Osteoblast (primary cell): ENCODE measurements around the gene RUNDC1. TPM values are rescaled to one million over a fixed set of nuclear protein-coding genes. Genes with fewer than 3 reads are reported as not detected.

Experiments used
- DNase-seq: peaks from one replicate; pipeline ENCODE4 v3.0.0; 2011; ENCODE audit warnings: low spot score, mixed read lengths; ENCODE audit not compliant: insufficient read length; ENCODE audit errors: missing footprints
- H2AFZ ChIP-seq: 2 replicates; pipeline ENCODE4 v1.6.0; 2011; ENCODE audit warnings: mild to moderate bottlenecking, low read length
- H3K27ac ChIP-seq: 2 replicates; pipeline ENCODE4 v1.5.1; 2011; ENCODE audit warnings: mild to moderate bottlenecking, low read depth, low read length, moderate library complexity
- H3K27me3 ChIP-seq: 2 replicates; pipeline ENCODE4 v1.6.0; 2012; ENCODE audit warnings: mild to moderate bottlenecking, control low read depth, inconsistent platforms, low read length, moderate library complexity; ENCODE audit not compliant: insufficient read depth
- H3K36me3 ChIP-seq: 2 replicates; pipeline ENCODE4 v1.5.1; 2011; ENCODE audit warnings: mild to moderate bottlenecking, low read length, control low read depth, moderate library complexity; ENCODE audit not compliant: insufficient read depth
- H3K4me1 ChIP-seq: 2 replicates; pipeline ENCODE4 v1.5.1; 2011; ENCODE audit warnings: mild to moderate bottlenecking, low read length, control low read depth, moderate library complexity; ENCODE audit not compliant: insufficient read depth
- H3K4me2 ChIP-seq: 2 replicates; pipeline ENCODE4 v1.6.0; 2011; ENCODE audit warnings: mild to moderate bottlenecking, low read length; ENCODE audit not compliant: insufficient read depth
- H3K4me3 ChIP-seq: fragments of 200-600 bp; sonication (generic); 3 replicates; pipeline ENCODE4 v1.5.1; 2012; ENCODE audit warnings: mild to moderate bottlenecking, low read length, inconsistent platforms; ENCODE audit not compliant: insufficient read depth
- H3K79me2 ChIP-seq: 2 replicates; pipeline ENCODE4 v1.6.0; 2012; ENCODE audit warnings: mild to moderate bottlenecking, low read length, control low read depth, inconsistent platforms; ENCODE audit not compliant: insufficient read depth
- H3K9me3 ChIP-seq: 2 replicates; pipeline ENCODE4 v1.5.1; 2011; ENCODE audit warnings: low read depth, low read length, control low read depth
- H4K20me1 ChIP-seq: 2 replicates; pipeline ENCODE4 v1.6.0; 2012; ENCODE audit warnings: mild to moderate bottlenecking, low read length, control low read depth; ENCODE audit not compliant: insufficient read depth
- CTCF ChIP-seq: IDR thresholded peaks from 2 replicates; pipeline ENCODE4 v1.5.1; 2011; ENCODE audit warnings: mild to moderate bottlenecking, low read depth, low read length, moderate library complexity; ENCODE audit errors: extremely low read depth
- total RNA-seq: library from RNA; depleted of rRNA; stranded (reverse); fragments of >200 nt; gene quantifications from 2 replicates; pipeline ENCODE4 v1.2.3, GENCODE V29; 2012

RUNDC1 gene
- total RNA-seq, 1 donor, result 10.1 TPM

- Histone ChIP-seq H3K27ac (no peak overlapping the region), H4K20me1 (peaks cover 26% of the 10 kb centered on the region), H3K9me3 (no peaks in the 10 kb centered on the region), H3K4me1 (peaks cover 27% of the 10 kb centered on the region), H3K4me2 (peak overlapping the region; percentile 41), H3K27me3 (no peaks in the 10 kb centered on the region), H2AFZ (no peak overlapping the region), H3K36me3 (peaks cover 34% of the 10 kb centered on the region), H3K79me2 (peaks cover 65% of the 10 kb centered on the region), H3K4me3 (no peak overlapping the region)
- peak; percentile 71 for DNase-seq
- TF ChIP-seq CTCF, result no peak
These were observed 38.6 kb downstream of the RUNDC1 start for GRCh38 chr17:43018932-43019331.

GRCh38 chr17:43019418-43019817 is 39.1 kb downstream of the RUNDC1 start:
- no peak overlapping the region for H3K4me3 ChIP-seq
- H2AFZ ChIP-seq, result no peak overlapping the region
- peaks cover 65% of the 10 kb centered on the region for H3K79me2 ChIP-seq
- peak; percentile 81 for DNase-seq
- H3K27ac ChIP-seq, result no peak overlapping the region
- no peaks in the 10 kb centered on the region for H3K27me3 ChIP-seq
- peaks cover 27% of the 10 kb centered on the region for H3K4me1 ChIP-seq
- H3K36me3 ChIP-seq, result peaks cover 31% of the 10 kb centered on the region
- H4K20me1 ChIP-seq, result peaks cover 26% of the 10 kb centered on the region
- TF ChIP-seq CTCF, result no peak
- H3K4me2 ChIP-seq, result peak overlapping the region; percentile 41
- no peaks in the 10 kb centered on the region for H3K9me3 ChIP-seq

GRCh38 chr17:43020030-43020621 is 39.8 kb downstream of the RUNDC1 start:
- Histone ChIP-seq H3K27ac (peak overlapping the region; percentile 20), H3K27me3 (no peaks in the 10 kb centered on the region), H3K36me3 (peaks cover 31% of the 10 kb centered on the region), H3K4me1 (peaks cover 30% of the 10 kb centered on the region), H3K4me2 (peak overlapping the region; percentile 41), H3K4me3 (peak overlapping the region; percentile 16), H3K79me2 (peaks cover 65% of the 10 kb centered on the region), H2AFZ (no peak overlapping the region), H3K9me3 (no peaks in the 10 kb centered on the region), H4K20me1 (peaks cover 26% of the 10 kb centered on the region)
- DNase-seq, result peak; percentile 61
- TF ChIP-seq CTCF, result no peak

GRCh38 chr17:43020789-43021740 is 40.7 kb downstream of the RUNDC1 start:
- peak overlapping the region; percentile 88 for H2AFZ ChIP-seq
- H3K4me1 ChIP-seq, result peaks cover 27% of the 10 kb centered on the region
- peak overlapping the region; percentile 77 for H3K27ac ChIP-seq
- H3K27me3 ChIP-seq, result no peaks in the 10 kb centered on the region
- peaks cover 26% of the 10 kb centered on the region for H4K20me1 ChIP-seq
- no peaks in the 10 kb centered on the region for H3K9me3 ChIP-seq
- peak; percentile 97 for DNase-seq
- H3K79me2 ChIP-seq, result peaks cover 55% of the 10 kb centered on the region
- H3K4me3 ChIP-seq, result peak overlapping the region; percentile 100
- TF ChIP-seq CTCF, result no peak
- H3K4me2 ChIP-seq, result peak overlapping the region; percentile 90
- peaks cover 24% of the 10 kb centered on the region for H3K36me3 ChIP-seq
